NOMO-1 treated with DMSO at 0.1 percent for 48 hours (cell line): Measurements from ENCODE around the gene EXOC8.
A peak's percentile ranks its signal among the peaks of the same experiment; 100 is the strongest.

Experiments
- DNase-seq: peaks from one replicate; lab custom pipeline; 2025; ENCODE audit not compliant: unreplicated experiment; lab: John Stamatoyannopoulos, UW

EXOC8 gene, protein sequence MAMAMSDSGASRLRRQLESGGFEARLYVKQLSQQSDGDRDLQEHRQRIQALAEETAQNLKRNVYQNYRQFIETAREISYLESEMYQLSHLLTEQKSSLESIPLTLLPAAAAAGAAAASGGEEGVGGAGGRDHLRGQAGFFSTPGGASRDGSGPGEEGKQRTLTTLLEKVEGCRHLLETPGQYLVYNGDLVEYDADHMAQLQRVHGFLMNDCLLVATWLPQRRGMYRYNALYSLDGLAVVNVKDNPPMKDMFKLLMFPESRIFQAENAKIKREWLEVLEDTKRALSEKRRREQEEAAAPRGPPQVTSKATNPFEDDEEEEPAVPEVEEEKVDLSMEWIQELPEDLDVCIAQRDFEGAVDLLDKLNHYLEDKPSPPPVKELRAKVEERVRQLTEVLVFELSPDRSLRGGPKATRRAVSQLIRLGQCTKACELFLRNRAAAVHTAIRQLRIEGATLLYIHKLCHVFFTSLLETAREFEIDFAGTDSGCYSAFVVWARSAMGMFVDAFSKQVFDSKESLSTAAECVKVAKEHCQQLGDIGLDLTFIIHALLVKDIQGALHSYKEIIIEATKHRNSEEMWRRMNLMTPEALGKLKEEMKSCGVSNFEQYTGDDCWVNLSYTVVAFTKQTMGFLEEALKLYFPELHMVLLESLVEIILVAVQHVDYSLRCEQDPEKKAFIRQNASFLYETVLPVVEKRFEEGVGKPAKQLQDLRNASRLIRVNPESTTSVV

DNA sequence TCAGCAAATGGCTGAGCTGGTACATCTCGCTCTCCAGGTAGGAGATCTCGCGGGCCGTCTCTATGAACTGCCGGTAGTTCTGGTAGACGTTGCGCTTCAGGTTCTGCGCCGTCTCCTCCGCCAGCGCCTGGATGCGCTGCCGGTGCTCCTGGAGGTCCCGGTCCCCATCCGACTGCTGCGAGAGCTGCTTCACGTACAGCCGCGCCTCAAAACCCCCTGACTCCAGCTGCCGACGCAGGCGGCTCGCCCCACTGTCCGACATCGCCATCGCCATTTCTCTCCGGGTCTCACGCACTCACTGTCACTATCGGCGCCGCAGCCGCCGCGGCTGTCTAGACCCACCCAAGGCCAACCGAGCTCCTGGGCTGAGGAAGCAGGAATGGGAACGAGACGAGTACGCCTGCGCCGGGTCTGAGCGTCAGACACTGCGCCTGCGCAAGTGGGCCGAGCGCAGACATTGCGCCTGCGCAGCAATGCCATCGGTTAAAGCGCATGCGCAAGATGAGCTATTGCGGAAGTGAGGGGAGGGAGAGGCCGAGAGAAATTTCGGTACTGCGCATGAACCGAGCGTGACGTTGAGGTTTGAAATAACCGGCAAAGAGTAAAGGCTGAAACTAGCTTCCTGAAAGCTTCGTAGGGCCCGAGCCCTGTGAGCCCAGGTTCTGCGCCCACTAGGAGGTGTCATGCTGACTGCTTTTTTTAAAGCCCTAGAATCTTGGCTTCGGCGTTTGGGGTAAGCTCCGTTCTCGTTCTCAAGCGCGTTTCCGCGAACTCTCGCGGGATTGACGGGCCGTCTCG is at the start of gene EXOC8:
EXOC8 (minus strand) TSS at position 381 of the 798 bp plus-strand sequence; CDS start at position 274, 107 bp downstream.
- peak; percentile 94 for DNase-seq

DNA sequence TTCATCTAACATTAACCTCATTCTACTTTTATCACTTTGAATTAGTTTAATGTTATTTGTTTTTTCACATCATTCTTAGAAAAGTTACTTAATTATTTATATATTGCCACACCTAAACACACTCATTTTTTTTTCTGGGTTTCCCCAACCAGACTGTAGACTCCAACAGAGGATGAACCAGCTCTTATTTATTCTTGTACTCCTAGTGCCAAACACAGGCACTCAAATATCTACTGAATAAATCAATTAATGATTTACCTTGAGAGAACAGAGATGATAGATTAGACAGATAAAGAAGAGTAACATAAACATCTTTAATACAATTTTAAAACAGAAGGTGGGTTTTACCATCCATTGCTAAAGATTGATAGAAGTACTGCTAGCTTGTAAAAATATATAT is 48.8 kb upstream of the EXOC8 start:
- DNase-seq, result no peak

DNA sequence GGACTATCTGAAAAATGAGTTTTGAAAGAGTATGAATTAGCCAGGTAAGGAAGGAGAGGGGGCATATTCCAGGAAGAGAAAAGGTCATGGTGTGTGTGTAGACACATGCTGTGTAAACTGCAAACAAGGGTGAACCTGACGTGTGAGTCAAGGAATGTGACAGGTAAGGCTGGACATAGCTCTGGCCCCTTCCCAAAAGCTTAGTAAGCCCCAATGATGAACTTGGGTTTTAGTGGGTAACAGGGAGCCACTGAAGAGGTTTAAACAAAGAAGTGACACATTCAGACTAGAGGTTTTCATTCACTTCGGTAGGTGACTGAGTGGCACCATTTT is 47.7 kb upstream of the EXOC8 start:
- no peak for DNase-seq

DNA sequence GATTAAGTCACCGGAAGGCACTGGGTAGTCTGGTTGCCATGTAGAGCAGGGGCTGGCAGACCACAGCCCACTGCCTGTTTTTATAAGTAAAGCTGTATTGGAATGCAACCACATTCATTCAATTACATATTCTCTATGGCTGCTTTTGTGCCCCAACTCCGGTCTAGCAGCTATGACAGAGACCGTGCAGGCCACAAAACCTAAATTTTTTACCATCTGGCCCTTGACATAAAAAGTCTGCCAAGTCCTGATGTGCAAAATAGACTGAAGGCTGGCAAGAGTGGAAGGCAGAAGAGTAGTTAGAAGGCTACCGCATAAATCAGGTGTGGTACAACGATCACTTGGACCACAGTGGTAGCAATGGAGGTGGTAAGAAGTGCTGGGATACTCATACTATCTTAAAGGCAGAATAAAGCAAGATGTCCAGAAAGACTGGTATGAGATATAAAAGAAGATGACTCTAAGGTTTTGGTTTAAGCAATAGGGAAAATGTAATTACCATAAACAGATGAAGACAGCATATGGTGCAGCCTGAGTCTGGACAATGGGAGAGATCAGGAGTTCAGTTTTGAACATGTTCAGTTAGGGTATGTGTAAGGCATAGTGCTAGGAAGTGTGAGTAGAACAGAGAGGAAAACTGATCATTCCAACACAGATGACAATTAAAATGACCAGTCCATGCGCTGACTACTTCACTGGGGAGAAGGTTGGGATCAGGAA is 47.2 kb upstream of the EXOC8 start:
- no peak for DNase-seq

DNA sequence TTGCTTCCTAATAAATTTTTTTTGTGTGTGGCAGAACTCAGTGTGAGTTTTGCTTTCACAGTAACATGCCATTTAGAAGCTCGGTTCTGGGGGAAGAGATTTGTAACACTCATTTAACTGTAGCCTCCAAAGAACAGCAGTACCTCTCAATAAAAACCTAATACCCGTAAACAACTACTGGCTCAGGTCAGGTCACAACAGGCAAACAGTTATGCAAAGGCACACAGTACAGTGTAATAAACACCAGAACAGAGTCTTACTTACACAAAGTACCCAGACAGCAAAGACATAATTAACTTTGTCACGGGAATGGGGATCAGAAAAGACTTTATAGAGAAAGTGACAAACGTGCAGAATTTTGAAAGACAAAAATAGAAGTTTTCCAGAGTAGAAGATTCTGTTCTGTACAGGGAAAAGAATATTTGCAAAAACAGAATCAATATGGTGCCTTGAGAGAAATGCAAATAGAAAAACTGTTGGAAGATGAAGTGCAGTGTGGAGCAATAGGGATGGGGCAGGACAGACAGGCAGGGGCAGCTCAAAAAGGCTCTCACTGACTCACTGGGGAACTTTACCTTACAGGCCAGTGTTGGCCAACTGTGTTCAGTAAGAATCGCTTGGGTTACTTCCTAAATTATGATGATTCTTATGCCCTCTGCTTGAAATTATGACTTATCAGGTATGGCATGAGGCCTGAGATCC is 45.7 kb upstream of the EXOC8 start:
- DNase-seq, result peak; percentile 79

DNA sequence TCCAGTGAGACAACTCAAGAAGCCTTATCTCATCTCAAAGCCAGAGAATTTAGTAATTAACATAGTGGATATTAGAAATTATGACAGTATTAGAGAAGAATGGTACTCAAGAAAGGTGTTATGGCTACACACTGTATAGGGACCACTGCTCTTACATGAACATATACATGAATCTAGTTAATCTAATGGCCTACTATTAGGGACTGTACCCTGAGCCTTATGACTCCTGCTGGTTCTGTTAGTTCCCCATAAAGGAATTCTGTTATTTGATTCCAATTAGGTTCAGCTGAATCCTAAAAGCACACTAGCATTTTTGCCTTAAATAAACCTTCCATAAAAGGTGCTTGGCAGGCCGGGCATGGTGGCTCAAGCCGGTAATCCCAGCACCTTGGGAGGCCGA is 44.8 kb upstream of the EXOC8 start:
- no peak for DNase-seq

DNA sequence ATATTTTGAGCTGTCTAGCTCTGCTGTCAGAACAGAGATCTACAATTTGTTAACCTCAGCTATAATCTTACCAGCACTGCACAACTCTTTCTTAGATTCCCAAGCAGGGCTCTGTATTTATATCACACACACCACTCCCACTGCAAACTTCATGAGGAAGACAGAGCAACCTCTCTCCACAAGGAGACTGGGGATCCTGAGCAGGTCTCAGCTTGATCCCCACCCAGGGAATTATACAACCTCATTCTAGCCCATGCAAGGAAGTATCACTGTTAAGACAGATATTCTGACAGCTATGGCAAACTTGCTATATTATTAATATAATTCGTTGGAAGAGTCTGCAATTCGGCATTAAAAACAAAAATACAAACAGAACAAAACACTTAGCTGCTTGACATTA is 44.1 kb upstream of the EXOC8 start:
- DNase-seq, result no peak

DNA sequence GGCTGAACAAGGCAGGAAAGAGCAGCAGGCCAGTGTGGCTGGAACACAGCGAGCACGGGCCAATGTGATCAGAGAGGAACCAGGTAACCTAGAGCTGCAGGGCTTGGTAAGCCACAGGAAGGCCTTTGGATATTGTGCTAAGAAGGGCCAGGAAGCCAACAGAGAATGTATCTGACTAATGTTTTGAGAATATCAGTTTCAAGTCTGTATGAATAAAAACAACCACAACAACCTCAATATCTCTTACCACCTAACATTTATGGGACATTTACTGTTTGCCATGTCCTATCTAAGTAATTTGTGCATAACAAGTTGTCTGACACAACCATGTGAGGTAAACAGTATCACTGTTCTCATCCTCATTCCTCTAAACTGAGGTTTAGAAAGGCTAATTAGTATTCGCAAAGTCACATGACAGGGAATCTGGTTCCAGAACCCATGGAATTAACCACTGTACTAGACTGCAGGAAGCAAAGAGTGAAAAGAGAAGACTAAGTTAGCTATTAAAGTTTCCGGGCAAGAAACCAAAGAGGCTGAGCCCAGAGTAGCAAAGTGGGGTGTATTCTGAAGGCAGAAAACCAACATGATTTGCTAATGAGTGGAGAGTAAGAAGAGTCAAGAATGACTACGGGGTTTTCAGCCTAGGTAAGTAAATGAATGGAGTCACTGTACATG is 39.4 kb upstream of the EXOC8 start:
- DNase-seq, result no peak

DNA sequence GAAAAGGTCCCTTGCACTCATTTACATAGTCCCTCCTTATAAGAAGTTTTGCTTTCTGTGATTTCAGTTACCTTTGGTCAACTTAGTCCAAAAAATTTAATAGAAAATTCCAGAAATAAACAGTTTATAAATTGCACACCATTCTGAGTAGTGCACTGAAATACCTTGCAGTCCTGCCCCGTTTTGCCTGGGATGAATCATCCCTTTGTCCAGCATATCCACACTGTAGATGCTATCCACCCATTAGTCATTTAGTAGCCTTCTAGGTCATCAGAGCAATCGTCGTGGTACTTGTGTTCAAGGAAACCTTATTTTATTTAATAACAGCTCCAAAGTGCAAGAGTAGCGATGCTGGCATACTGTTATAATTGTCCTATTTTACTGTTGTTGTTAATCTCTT is 38.4 kb upstream of the EXOC8 start:
- DNase-seq, result no peak

DNA sequence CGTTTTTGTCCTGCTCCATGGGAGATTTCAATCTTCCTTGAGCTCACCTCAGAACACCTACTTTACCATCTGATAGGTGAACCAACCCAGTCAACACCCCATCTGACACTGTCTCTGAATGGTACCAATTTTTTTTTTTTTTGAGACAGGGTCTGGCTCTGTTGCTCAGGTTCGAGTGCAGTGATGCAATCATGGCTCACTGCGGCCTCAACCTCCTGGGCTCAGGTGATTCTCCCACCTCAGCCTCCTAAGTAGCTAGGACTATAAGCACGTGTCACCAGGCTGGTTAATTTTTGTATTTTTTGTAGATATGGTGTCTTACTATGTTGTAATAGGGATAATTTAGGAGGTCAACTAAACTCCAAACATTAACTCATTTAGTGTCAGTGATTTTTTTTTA is 36.7 kb upstream of the EXOC8 start:
- no peak for DNase-seq

DNA sequence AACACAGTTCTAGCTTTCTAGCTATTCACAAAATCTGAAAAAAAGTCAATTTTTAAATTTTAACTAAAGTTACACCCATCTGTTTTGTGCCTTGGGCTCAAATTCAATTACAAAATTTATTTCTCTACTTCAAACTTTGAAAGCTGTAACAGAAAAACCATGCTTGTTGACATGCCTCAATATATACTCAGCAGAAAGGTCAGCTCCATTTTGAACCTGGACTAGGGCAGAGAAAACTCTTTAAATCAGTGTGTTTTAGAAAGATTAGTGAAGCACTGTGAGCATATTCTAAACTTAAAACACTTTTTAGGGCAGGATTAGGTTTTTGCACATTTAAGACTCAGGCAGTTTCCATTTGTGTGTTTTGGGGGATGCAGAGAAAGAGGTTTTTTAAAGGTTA is 34.8 kb upstream of the EXOC8 start:
- DNase-seq, result no peak

DNA sequence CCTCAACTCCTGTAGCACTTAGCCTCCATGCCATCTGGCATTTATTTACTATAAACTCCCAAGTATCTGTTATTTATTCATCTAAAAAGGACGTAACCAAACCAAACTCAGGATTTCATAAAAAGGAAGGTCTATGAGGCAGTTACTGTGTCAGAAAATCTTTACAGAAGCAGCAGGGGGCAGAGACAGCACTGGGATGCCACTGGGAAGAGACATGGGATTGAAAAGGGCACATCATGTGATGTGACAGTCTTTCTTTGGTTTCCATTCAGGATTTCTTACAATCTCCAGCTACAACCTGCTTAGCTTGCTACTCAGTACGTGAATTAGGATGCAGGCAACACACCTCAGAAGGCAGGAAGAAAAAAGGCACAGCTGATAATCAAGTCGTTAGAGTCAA is 31.6 kb upstream of the EXOC8 start:
- no peak for DNase-seq

DNA sequence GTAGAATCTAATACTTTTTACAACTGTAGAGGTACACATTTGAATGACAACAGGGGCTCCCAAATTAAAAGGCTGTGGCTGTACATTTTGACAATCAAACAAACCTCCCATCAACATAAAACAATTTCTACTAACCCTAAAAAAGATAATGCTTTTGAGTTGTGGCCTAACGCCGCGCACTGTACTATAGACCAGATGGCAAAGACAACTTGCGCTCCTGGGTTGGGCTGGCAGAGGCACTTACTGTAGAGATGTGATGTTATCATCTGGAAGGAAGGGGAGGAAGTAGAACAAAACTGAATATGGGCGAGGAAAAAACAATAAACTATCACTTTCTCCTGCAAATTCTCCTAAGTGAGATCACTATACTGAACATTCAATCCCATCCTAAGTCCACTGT is 26.5 kb upstream of the EXOC8 start:
- no peak for DNase-seq

DNA sequence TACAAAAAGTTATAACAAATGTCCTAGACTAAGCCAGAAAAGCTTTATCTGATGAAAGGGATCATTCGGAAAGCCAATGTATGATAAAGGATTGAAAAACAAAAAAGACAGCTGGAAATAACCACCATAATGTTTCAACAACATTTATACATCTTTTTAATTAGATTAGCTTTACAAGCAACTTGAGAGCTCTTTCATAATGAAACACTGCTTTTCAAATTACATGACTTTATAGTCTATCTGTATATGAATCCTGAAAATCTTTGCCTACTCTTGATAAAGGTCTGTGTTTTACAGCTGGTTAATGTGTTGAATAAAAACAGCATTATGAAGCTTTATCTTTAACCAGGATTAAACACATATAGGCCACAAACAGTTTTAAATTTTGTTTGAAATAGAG is 26.0 kb upstream of the EXOC8 start:
- DNase-seq, result no peak

DNA sequence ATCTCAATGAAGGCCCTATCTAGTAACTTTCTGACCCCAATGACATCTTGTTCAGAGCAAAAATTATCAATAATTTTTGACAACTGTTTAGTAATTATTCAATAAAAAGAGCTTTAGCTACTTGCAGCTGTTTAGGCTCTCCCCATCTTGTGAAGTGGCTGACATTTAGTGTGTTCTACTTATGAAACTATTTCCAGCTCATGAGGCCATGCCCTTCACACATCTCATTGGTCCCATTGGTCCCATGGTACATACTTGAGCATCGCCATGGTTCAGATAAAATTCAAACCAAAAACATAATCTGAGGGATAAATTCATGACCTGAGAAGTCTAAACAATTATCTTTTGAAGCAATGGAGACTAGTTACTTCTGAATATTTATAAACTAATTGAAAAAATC is 24.7 kb upstream of the EXOC8 start:
- no peak for DNase-seq

DNA sequence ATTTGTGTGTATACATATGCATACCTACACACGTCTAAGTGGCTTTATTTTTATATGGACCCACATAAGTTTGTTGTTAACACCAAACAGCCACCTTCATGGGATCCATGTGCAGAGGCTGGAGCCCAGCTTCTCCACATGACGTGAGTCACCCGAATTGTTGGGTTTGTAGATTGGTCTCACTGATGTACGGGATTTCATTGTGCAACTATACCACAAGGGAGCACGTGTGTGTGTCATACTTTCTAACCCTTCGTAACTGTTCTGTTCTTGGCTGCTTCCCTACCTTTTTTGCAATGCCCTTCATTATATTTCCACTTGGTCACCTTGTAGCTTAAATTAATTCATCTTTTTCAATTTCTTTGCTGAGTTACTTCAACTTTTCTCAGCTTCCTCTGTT is 21.5 kb upstream of the EXOC8 start:
- DNase-seq, result peak; percentile 90

DNA sequence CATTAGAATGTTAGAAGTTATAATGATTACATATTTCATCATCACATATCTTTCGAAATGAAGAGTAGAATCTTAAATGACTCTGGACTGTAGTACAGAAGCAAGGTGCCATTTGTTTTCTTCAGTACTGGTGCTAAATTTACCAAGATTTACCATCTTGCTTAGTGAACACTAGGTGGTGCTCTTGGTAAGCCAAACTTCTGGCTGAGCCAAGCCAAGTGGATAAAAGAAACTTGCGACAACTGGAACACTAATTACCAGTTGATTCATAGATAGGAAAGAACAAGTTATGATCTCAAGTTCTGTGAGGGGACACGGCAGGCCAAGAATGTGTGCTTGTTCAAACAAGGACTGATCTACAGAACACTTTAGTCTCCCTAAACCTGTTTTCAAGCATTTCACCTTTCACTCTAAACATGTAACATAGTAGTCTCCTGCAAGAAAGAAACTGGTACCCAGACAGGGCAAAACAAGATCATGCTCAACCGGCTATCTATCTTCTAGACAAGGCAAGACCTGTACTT is 20.2 kb upstream of the EXOC8 start:
- peak; percentile 81 for DNase-seq

DNA sequence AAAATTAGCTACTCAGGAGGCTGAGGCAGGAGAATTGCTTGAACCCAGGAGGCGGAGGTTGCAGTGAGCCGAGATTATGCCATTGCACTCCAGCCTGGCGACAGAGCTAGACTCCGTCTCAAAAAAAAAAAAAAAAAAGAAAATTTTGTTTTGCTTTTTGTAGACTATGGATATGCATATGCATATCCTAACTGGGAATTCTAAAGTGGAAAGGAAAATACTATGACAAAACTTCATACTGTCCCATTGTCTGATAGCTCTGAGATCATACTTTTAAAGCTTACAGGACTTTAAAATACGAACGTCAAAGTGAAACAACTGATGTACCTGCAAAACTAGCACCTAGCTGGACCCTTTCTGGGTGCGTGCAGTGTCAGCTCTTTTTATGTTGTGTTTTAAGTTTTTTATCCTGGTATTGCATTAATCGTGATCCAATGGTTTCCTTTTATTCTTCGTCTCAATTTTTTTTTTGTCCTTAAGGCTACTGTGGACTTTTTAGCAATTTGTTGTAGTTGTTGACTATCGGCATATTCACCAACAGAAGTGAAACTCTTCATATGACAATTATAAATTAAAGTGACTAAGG is 19.6 kb upstream of the EXOC8 start:
- no peak for DNase-seq

DNA sequence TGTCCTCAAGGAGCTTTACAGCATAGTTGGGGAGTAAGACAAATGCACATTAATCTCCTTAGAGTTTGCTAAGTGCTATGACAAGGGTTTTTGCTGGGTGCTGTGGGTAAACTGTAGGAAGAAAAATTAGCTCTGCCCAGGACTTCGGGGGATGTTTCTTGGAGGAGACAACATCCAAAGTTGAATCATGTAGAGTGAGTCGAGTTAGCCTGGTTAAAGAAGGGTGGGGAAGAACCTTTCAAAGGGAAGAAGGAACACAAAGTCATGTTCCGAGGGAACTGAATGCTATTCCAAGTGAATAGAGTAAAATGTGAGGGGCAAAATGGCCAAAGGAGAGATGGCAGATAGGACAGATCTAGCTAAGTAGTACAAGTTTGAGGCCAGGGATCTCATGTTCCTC is 17.5 kb upstream of the EXOC8 start:
- DNase-seq, result no peak
